H1 (cell line): ENCODE measurements around the gene QSER1. TPM values are rescaled to one million over a fixed set of nuclear protein-coding genes. Genes with fewer than 3 reads are reported as not detected.

Experiments used
- CBX8 ChIP-seq: fragments of 300-800, 300-1000 bp; sonication (generic); IDR thresholded peaks from 2 replicates; pipeline ENCODE4 v1.7.1; 2016; ENCODE audit warnings: low read depth, low read length, borderline replicate concordance
- KDM1A ChIP-seq: fragments of 200-600, 300-600 bp; sonication (generic); IDR thresholded peaks from 2 replicates; pipeline ENCODE4 v1.7.1; 2016; ENCODE audit warnings: mild to moderate bottlenecking, low read length, borderline replicate concordance
- POLR2AphosphoS5 ChIP-seq: IDR thresholded peaks from 2 replicates; pipeline ENCODE4 v1.6.1; 2011; ENCODE audit warnings: low read depth, low read length
- ZNF274 ChIP-seq: IDR thresholded peaks from 2 replicates; pipeline ENCODE4 v1.7.0; 2012; ENCODE audit warnings: low read length, borderline replicate concordance; ENCODE audit errors: extremely low read depth
- polyA plus RNA-seq, 7 experiments: library from polyadenylated mRNA; depleted of rRNA in 3 of 7; stranded (reverse) in 5 of 7; unstranded in 2 of 7; fragments of >200 nt in 5 of 7; fragments of 200-250 nt in 2 of 7; gene quantifications; 1 replicate in 5 of 7; 2 replicates in 1 of 7; 4 replicates in 1 of 7; pipeline versions ENCODE4 v1.2.1 to v1.2.3, GENCODE V29; 2011 to 2013; ENCODE audit warnings: missing spikeins in 2 of 7, mixed read lengths in 2 of 7
- total RNA-seq: library from RNA; stranded (reverse); fragmentation: NEBNext Ultra II Directional; extraction: Animal tissue kit (Norgen Biotek cat#: 25700); gene quantifications from 2 replicates; pipeline ENCODE4 v1.2.1, GENCODE V29; 2021

The QSER1 gene
- total and polyA plus RNA-seq, 2 of the 8 experiments (the other 6 are each of a cell fraction or from before 2014, with no cell fraction given) = 29.3 to 117 TPM

GRCh38 chr11:32847511-32847910, 45.1 kb upstream of the QSER1 start (continued):
- TF ChIP-seq ZNF274 (no peak), POLR2AphosphoS5 (no peak), KDM1A (no peak), CBX8 (no peak)
